Neuronal stem cell (in vitro differentiated cells): ENCODE measurements around the gene CNOT6L.

Experiments used
- DNase-seq: peaks from one replicate; pipeline ENCODE4 v3.0.0-alpha.2; 2013; ENCODE audit warnings: low spot score
- H2AFZ ChIP-seq: one replicate; pipeline ENCODE4 v1.6.1; 2013; ENCODE audit warnings: mild to moderate bottlenecking, low read length, inconsistent platforms
- H2AK5ac ChIP-seq: 2 replicates; pipeline ENCODE4 v1.6.1; 2013; ENCODE audit warnings: low read depth, mild to moderate bottlenecking, inconsistent platforms, low read length, moderate library complexity, mixed read lengths
- H2BK120ac ChIP-seq: 2 replicates; pipeline ENCODE4 v1.6.1; 2013; ENCODE audit warnings: low read depth, mild to moderate bottlenecking, inconsistent platforms, low read length, moderate library complexity, mixed read lengths
- H2BK12ac ChIP-seq: one replicate; pipeline ENCODE4 v1.6.1; 2013; ENCODE audit warnings: low read length, inconsistent platforms
- H2BK15ac ChIP-seq: 2 replicates; pipeline ENCODE4 v1.6.1; 2013; ENCODE audit warnings: mild to moderate bottlenecking, low read length, inconsistent platforms, mixed read lengths
- H2BK5ac ChIP-seq: one replicate; pipeline ENCODE4 v1.6.1; 2013; ENCODE audit warnings: inconsistent platforms, mild to moderate bottlenecking, low read length, moderate library complexity
- H3K14ac ChIP-seq: one replicate; pipeline ENCODE4 v1.6.1; 2013; ENCODE audit warnings: low read length, inconsistent platforms
- H3K18ac ChIP-seq: 2 replicates; pipeline ENCODE4 v1.6.1; 2013; ENCODE audit warnings: low read length, inconsistent platforms
- H3K23ac ChIP-seq: 2 replicates; pipeline ENCODE4 v1.6.1; 2013; ENCODE audit warnings: low read depth, mild to moderate bottlenecking, mixed read lengths, low read length, inconsistent platforms; ENCODE audit not compliant: poor library complexity
- H3K27ac ChIP-seq: replicated peaks from 3 replicates; pipeline ENCODE4 v1.5.1; 2013; ENCODE audit warnings: low read length, inconsistent platforms
- H3K27me3 ChIP-seq, 3 experiments: 2 replicates each; pipeline ENCODE4 v1.6.1; 2013; ENCODE audit warnings: low read length in 3 of 3, mild to moderate bottlenecking in 2 of 3, inconsistent platforms in 1 of 3, low read depth in 1 of 3, mixed read lengths in 1 of 3, moderate library complexity in 1 of 3; ENCODE audit not compliant: control insufficient read depth in 3 of 3, insufficient read depth in 3 of 3
- H3K36me3 ChIP-seq, 2 donors: replicated peaks in 1 of 2; 2 replicates each; pipeline ENCODE4 v1.6.1; 2013; ENCODE audit warnings: low read length in 2 of 2; ENCODE audit not compliant: control insufficient read depth in 2 of 2, insufficient read depth in 2 of 2
- H3K4ac ChIP-seq: 2 replicates; pipeline ENCODE4 v1.6.1; 2013; ENCODE audit warnings: inconsistent platforms, mild to moderate bottlenecking, low read length, moderate library complexity
- H3K4me1 ChIP-seq, 2 donors: 1 replicate in 1 of 2; 2 replicates in 1 of 2; pipeline ENCODE4 v1.6.1; 2013; ENCODE audit warnings: low read length in 2 of 2, low read depth in 1 of 2; ENCODE audit not compliant: control insufficient read depth in 2 of 2, insufficient read depth in 1 of 2
- H3K4me2 ChIP-seq: one replicate; pipeline ENCODE4 v1.6.1; 2013; ENCODE audit warnings: mild to moderate bottlenecking, low read length, inconsistent platforms; ENCODE audit not compliant: insufficient read depth, poor library complexity, severe bottlenecking
- H3K4me3 ChIP-seq, 2 donors: 2 replicates each; pipeline ENCODE4 v1.5.1; 2013; ENCODE audit warnings: low read length in 2 of 2, mild to moderate bottlenecking in 2 of 2, inconsistent platforms in 1 of 2, moderate library complexity in 1 of 2
- H3K79me1 ChIP-seq: one replicate; pipeline ENCODE4 v1.6.1; 2013; ENCODE audit warnings: low read depth, mild to moderate bottlenecking, inconsistent platforms, low read length, moderate library complexity
- H3K9ac ChIP-seq: one replicate; pipeline ENCODE4 v1.6.1; 2013; ENCODE audit warnings: mild to moderate bottlenecking, low read depth, low read length, inconsistent platforms; ENCODE audit not compliant: poor library complexity
- H3K9me3 ChIP-seq, 2 donors: replicated peaks in 1 of 2; 2 replicates each; pipeline versions ENCODE3 to v1.6.1; 2013; ENCODE audit warnings: low read length in 2 of 2, mild to moderate bottlenecking in 2 of 2, inconsistent platforms in 1 of 2, low read depth in 1 of 2, mixed read lengths in 1 of 2, moderate library complexity in 1 of 2; ENCODE audit not compliant: control insufficient read depth in 2 of 2, insufficient read depth in 1 of 2
- H4K8ac ChIP-seq: one replicate; pipeline ENCODE4 v1.6.1; 2013; ENCODE audit warnings: low read depth, mild to moderate bottlenecking, inconsistent platforms, low read length, moderate library complexity
- H4K91ac ChIP-seq: one replicate; pipeline ENCODE4 v1.6.1; 2013; ENCODE audit warnings: low read length, low read depth, mild to moderate bottlenecking, inconsistent platforms; ENCODE audit not compliant: poor library complexity
- WGBS, 2 donors: extraction: QIAGEN DNeasy Blood & Tissue Kit; methylation state at CpG; one replicate each; pipeline ENCODE4 v1.1.7; 2013; ENCODE audit warnings: missing lambda C conversion rate in 2 of 2, mixed read lengths in 1 of 2; ENCODE audit not compliant: insufficient read length in 2 of 2, insufficient replicate concordance in 1 of 2; ENCODE audit errors: extremely low coverage in 2 of 2; 5-methylcytosine and 5-hydroxymethylcytosine counted together

Gene CNOT6L

GRCh38 chr4:77795326-77795725, 23.8 kb downstream of the CNOT6L start:
- whole genome bisulfite sequencing, 2 donors: no CpG with 5 or more reads among the region's 1 CpG
- H4K91ac ChIP-seq: no peak overlapping the region

DNA sequence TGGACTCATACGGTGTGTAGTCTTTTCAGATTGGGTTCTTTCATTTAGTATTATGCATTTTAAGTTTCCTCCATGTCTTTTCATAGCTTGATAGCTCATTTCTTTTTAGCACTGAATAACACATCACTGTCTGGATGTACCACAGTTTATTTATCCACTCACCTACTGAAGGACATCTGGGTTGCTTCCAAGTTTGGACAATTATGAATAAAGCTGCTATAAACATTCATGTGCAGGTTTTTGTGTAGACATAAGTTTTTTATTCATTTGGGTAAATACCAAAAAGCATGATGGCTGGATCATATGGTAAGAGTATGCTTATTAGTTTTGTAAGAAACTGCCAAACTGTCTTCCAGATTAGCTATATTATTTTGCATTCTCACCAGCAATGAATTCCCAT, 29.0 kb downstream of the CNOT6L start:
- Histone ChIP-seq H3K4me3 (no peak overlapping the region), H3K18ac (no peak overlapping the region), H2BK120ac (no peak overlapping the region), H3K27me3 (no peaks in the 10 kb centered on the region), H4K91ac (no peak overlapping the region), H3K27ac (no peak overlapping the region), H2AK5ac (no peak overlapping the region), H3K9ac (no peak overlapping the region), H3K79me1 (no peaks in the 10 kb centered on the region), H3K4me2 (no peak overlapping the region), H3K4me1 (no peaks in the 10 kb centered on the region), H3K36me3 (no peaks in the 10 kb centered on the region), H3K9me3 (no peaks in the 10 kb centered on the region), H2BK12ac (no peak overlapping the region), H2AFZ (no peak overlapping the region), H4K8ac (no peak overlapping the region), H2BK15ac (no peak overlapping the region), H3K4ac (no peak overlapping the region), H3K23ac (no peak overlapping the region), H2BK5ac (no peak overlapping the region), H3K14ac (no peak overlapping the region)
- DNase-seq: no peak
- WGBS, 2 donors: no CpG with 5 or more reads among the region's 1 CpG

More at GRCh38 chr4:77795326-77795725, 23.8 kb downstream of the CNOT6L start:
- H3K23ac ChIP-seq: no peak overlapping the region
- no peaks in the 10 kb centered on the region for H3K9me3 ChIP-seq
- H3K18ac ChIP-seq: no peak overlapping the region
- H2AFZ ChIP-seq: no peak overlapping the region
- no peak overlapping the region for H2BK15ac ChIP-seq
- H2BK5ac ChIP-seq: no peak overlapping the region
- H3K36me3 ChIP-seq: no peaks in the 10 kb centered on the region
- H3K4me2 ChIP-seq: no peak overlapping the region
- H3K27ac ChIP-seq: no peak overlapping the region
- no peak overlapping the region for H3K14ac ChIP-seq
- no peak overlapping the region for H2AK5ac ChIP-seq
- no peak overlapping the region for H2BK12ac ChIP-seq
- H3K27me3 ChIP-seq: no peaks in the 10 kb centered on the region
- no peak overlapping the region for H3K9ac ChIP-seq
- H3K79me1 ChIP-seq: no peaks in the 10 kb centered on the region
- H3K4me1 ChIP-seq: no peaks in the 10 kb centered on the region
- no peak for DNase-seq
- H3K4me3 ChIP-seq: no peak overlapping the region
- H4K8ac ChIP-seq: no peak overlapping the region
- H2BK120ac ChIP-seq: no peak overlapping the region
- H3K4ac ChIP-seq: no peak overlapping the region

DNA sequence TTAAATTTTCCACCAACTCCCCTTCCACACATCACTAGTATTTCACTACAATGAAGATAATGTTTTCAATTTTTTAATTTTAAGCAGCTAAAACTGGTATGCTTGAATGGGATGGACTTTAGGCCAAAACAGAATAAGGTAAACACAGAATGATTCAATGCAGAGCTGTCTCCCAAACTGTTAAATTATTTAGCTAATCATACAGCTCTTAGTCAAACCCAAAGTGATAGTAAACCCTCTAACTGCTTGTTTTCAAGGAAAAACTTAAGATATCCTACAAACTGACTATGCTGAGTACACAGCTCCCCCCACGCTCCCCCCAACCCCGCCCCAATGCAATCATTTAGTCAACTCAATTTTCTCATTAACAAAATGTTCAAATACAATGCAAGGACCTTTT, 30.2 kb downstream of the CNOT6L start:
- Histone ChIP-seq H2BK120ac (no peak overlapping the region), H2BK12ac (no peak overlapping the region), H3K4me1 (no peaks in the 10 kb centered on the region), H3K14ac (no peak overlapping the region), H3K36me3 (no peaks in the 10 kb centered on the region), H3K18ac (no peak overlapping the region), H3K4me3 (no peak overlapping the region), H2AFZ (no peak overlapping the region), H3K9me3 (no peaks in the 10 kb centered on the region), H3K79me1 (no peaks in the 10 kb centered on the region), H2BK5ac (no peak overlapping the region), H2AK5ac (no peak overlapping the region), H3K4ac (no peak overlapping the region), H4K8ac (no peak overlapping the region), H3K23ac (no peak overlapping the region), H4K91ac (no peak overlapping the region), H3K27me3 (no peaks in the 10 kb centered on the region), H3K9ac (no peak overlapping the region), H3K4me2 (no peak overlapping the region), H2BK15ac (no peak overlapping the region), H3K27ac (no peak overlapping the region)
- DNase-seq: no peak
- WGBS, 2 donors: no CpG with 5 or more reads among the region's 2 CpGs

GRCh38 chr4:77787969-77788368, 31.2 kb downstream of the CNOT6L start:
- Histone ChIP-seq H3K36me3 (no peaks in the 10 kb centered on the region), H3K18ac (no peak overlapping the region), H4K91ac (no peak overlapping the region), H3K4me2 (no peak overlapping the region), H3K4me3 (no peak overlapping the region), H2BK12ac (no peak overlapping the region), H3K9me3 (no peaks in the 10 kb centered on the region), H3K14ac (no peak overlapping the region), H2BK15ac (no peak overlapping the region), H2AFZ (no peak overlapping the region), H2BK5ac (no peak overlapping the region), H4K8ac (no peak overlapping the region), H3K4me1 (no peaks in the 10 kb centered on the region), H2BK120ac (no peak overlapping the region), H3K9ac (no peak overlapping the region), H3K79me1 (no peaks in the 10 kb centered on the region), H3K23ac (no peak overlapping the region), H3K27ac (no peak overlapping the region), H3K27me3 (no peaks in the 10 kb centered on the region), H3K4ac (no peak overlapping the region), H2AK5ac (no peak overlapping the region)
- no CpG with 5 or more reads among the region's 3 CpGs for WGBS, 2 donors
- no peak for DNase-seq
